T-helper 2 cell treated with Interferon-gamma antibody and Interleukin-4, amounts not matched to agents 5 μg/mL and 100 μg/mL, for 36 hours (primary cell): ENCODE measurements around the gene BRINP3.
"Not testable (repeated sequence)": the region's sequence is repeated elsewhere in the genome, so short reads cannot be mapped to it uniquely, and the experiment has no call there.

Experiments used
- DNase-seq: peaks from one replicate; pipeline ENCODE4 v3.0.0; 2021; ENCODE audit warnings: low spot score
- H3K27ac Mint-ChIP-seq: one replicate; pipeline ENCODE4 v1.8.0; 2021; ENCODE audit warnings: mild to moderate bottlenecking, mixed read lengths
- H3K27me3 Mint-ChIP-seq: one replicate; pipeline ENCODE4 v1.8.0; 2021; ENCODE audit warnings: low read depth, mixed read lengths
- H3K36me3 Mint-ChIP-seq: one replicate; pipeline ENCODE4 v1.8.0; 2021; ENCODE audit warnings: low read depth, mixed read lengths
- H3K4me1 Mint-ChIP-seq: one replicate; pipeline ENCODE4 v1.8.0; 2021; ENCODE audit warnings: low read depth, mixed read lengths
- H3K4me3 Mint-ChIP-seq: one replicate; pipeline ENCODE4 v1.8.0; 2022; ENCODE audit warnings: mild to moderate bottlenecking, moderate library complexity, mixed read lengths
- H3K9me3 Mint-ChIP-seq: one replicate; pipeline ENCODE4 v1.8.0; 2021; ENCODE audit warnings: mixed read lengths

BRINP3 gene

DNA sequence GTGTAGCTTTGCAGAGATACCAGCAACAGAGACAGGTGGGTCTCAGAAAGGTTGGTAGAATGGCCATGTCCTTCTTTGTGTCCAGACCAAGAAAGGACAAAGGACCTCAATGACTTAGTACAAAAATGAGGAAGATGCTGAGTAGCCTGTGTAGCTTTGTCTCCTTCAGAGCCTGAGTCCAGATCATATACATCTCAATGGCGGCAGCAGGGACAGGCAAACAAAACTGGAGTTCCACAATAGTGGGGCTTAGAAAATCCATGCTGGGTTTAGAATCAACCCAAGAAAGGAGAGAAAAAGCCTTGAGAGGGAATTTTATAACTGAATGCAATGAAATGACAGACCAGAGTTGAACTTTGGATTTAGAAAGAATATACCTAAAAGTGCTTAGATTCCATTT, 339.0 kb downstream of the BRINP3 start:
- H3K9me3 Mint-ChIP-seq = peaks cover 16% of the 10 kb centered on the region
- H3K4me3 Mint-ChIP-seq = no peak overlapping the region
- H3K27ac Mint-ChIP-seq = no peak overlapping the region
- no peaks in the 10 kb centered on the region for H3K27me3 Mint-ChIP-seq
- H3K36me3 Mint-ChIP-seq = no peaks in the 10 kb centered on the region
- DNase-seq = no peak
- no peaks in the 10 kb centered on the region for H3K4me1 Mint-ChIP-seq

DNA sequence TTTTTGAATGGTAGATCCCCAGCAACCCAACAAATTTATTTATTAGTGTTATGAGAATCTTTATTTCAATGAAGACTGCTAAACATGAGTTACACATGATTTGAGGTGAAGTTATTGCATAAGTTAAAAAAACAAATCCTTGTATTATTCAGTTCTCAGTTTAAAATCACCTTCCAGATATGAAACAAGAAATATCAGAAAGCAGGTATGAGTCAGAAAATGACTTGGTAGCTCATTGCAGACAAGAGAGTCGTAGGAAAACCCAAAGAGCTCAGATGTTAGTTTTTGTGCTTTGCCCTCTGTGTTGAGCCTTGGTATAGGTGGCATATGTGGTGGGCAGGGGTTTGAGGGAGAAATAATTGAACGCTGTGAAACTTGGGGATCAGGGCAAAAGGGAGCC, 339.4 kb downstream of the BRINP3 start:
- peaks cover 15% of the 10 kb centered on the region for H3K9me3 Mint-ChIP-seq
- H3K36me3 Mint-ChIP-seq = no peaks in the 10 kb centered on the region
- H3K27me3 Mint-ChIP-seq = no peaks in the 10 kb centered on the region
- H3K27ac Mint-ChIP-seq = no peak overlapping the region
- H3K4me3 Mint-ChIP-seq = no peak overlapping the region
- DNase-seq = no peak
- H3K4me1 Mint-ChIP-seq = no peaks in the 10 kb centered on the region

DNA sequence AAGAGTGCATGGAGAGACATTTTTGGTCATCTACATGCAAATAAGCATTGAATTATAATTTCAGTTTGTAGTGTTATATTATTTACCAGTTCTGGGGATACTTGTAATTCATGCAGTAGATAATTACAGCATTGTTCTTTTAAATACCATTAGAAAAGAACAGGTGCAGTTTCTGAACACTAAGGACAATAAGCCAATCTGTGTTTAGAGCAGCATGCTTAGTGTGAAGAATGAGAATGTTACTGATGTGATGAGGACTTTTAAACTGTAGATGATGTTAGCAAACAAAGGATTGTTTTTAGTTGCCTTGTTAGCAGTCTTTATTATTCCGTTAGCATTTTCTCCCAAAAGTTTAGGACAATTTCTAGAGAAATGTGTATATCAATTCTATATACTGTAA, 348.3 kb downstream of the BRINP3 start:
- Mint-ChIP-seq H3K4me3 (no peak overlapping the region), H3K4me1 (no peaks in the 10 kb centered on the region), H3K27ac (no peak overlapping the region), H3K27me3 (no peaks in the 10 kb centered on the region), H3K36me3 (no peaks in the 10 kb centered on the region), H3K9me3 (peaks cover 10% of the 10 kb centered on the region)
- no peak for DNase-seq

DNA sequence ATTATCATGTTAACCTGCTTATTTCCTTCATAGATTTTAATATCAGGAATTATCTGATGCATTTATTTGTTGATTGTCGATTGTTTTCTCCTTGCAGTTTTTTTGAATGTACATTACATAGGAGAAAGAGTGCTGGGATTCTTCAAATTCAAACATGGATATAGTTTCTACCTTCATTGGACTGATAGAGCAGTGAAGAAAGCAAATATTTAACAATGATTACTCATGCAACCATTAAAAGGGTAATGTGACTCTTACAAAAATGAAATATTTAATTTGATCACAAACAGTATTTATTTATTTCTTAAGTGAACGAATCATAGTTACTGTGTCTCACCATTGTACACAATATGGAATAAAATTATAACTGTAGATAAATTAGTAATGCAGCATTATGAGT, 350.9 kb downstream of the BRINP3 start:
- H3K27ac Mint-ChIP-seq = no peak overlapping the region
- H3K27me3 Mint-ChIP-seq = no peaks in the 10 kb centered on the region
- no peaks in the 10 kb centered on the region for H3K4me1 Mint-ChIP-seq
- no peaks in the 10 kb centered on the region for H3K36me3 Mint-ChIP-seq
- H3K9me3 Mint-ChIP-seq = peaks cover 11% of the 10 kb centered on the region
- H3K4me3 Mint-ChIP-seq = no peak overlapping the region
- DNase-seq = no peak

DNA sequence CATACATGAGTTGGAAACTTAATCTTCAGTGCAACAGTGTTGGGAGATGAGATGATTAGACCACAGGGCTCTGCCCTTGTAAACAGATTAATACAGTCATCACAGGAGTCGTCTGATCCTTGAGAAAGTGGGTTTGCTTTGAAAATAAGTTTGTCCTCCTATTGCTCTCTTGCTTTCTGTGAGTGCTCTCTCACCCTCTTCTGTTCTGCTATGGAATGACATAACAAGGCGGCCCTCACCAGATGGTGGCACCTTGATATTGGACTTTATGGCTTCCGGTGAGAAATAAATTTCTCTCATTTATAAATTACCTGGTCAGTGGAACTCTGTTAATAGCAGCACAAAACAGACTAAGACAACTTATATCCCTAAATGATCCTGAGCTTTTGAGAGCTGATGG, 353.6 kb downstream of the BRINP3 start:
- H3K9me3 Mint-ChIP-seq = peaks cover 4% of the 10 kb centered on the region
- H3K27me3 Mint-ChIP-seq = no peaks in the 10 kb centered on the region
- no peaks in the 10 kb centered on the region for H3K4me1 Mint-ChIP-seq
- H3K27ac Mint-ChIP-seq = no peak overlapping the region
- no peak for DNase-seq
- no peak overlapping the region for H3K4me3 Mint-ChIP-seq
- H3K36me3 Mint-ChIP-seq = no peaks in the 10 kb centered on the region

DNA sequence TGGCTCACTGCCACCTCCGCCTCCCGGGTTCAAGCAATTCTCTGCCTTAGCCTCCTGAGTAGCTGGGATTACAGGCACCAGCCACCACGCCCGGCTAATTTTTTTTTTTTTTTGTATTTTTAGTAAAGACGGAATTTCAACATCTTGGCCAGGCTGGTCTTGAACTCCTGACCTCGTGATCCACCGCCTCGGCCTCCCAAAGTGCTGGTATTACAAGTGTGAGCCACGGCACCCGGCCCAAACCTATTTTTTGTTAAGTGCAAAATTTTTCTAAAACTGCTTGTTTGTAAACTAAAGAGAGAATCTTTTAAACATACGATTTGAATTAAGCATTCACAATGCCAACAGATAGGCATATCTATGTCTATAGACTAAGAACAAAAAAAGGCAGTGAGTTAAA, 357.1 kb downstream of the BRINP3 start:
- not testable (repeated sequence) for DNase-seq, H3K9me3 Mint-ChIP-seq, H3K27ac Mint-ChIP-seq, H3K4me1 Mint-ChIP-seq, H3K27me3 Mint-ChIP-seq, H3K36me3 Mint-ChIP-seq, H3K4me3 Mint-ChIP-seq

DNA sequence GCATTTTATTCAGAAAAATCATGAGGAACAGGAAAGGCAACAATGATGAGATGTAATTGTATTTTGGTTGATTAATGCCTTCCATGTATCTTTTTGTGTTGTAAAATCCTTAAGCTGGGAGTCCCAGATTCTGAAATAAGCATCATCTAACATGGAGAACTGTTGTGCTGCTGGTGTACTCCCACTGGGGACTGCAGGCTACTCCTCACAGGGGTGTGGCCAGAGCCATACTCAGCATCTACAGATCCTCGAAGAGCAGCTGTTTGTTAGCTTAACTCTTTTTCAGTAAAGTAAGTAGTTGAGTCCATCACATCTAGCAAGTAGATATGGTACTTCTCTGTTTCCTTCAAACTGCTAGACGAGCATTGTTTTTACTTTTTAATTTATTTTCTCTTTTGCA, 358.0 kb downstream of the BRINP3 start:
- Mint-ChIP-seq H3K4me1 (no peaks in the 10 kb centered on the region), H3K27me3 (no peaks in the 10 kb centered on the region), H3K9me3 (peaks cover 8% of the 10 kb centered on the region)

DNA sequence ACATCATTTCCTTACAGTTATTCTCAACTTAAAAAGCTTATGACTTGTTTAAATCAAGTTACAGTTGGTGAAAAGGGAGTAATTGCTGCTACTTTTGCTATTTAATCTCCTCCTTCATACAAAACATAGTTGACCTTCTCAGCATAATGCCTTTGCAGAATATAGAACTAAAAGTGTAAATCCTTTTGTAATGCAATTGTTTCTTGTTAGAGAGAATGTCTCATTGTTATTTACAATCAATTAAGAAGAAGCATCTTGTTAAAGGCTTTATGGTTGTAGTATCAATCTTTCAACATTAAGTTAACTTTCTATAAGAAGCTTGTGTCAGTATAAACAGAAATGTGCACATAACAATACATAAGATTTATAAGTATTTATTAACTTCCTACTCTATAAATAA, 360.7 kb downstream of the BRINP3 start:
- Mint-ChIP-seq H3K27me3 (no peaks in the 10 kb centered on the region), H3K4me1 (no peaks in the 10 kb centered on the region), H3K9me3 (peaks cover 9% of the 10 kb centered on the region), H3K36me3 (no peaks in the 10 kb centered on the region), H3K27ac (no peak overlapping the region), H3K4me3 (no peak overlapping the region)
- DNase-seq = no peak

More for the DNA sequence above, 358.0 kb downstream of the BRINP3 start:
- Mint-ChIP-seq H3K4me3 (no peak overlapping the region), H3K36me3 (no peaks in the 10 kb centered on the region), H3K27ac (no peak overlapping the region)
- DNase-seq = no peak

DNA sequence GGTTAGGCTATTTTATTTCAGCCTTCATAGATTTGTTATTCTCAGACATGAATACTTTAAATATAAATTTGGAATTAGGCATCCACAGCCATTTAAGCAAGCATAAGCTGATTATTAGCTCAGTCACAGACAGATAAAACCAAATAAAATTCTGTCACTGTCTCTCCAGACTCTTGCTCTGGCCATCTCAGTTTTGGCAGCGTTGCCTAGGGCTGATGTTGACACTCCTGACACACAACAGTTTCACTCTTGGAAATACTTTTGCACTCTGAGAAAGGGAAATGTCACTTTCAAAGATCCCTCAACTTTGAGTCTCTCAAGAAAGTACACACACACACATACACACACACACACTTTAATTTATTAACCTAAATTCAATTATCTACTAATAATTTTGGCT, 372.7 kb downstream of the BRINP3 start:
- no peak overlapping the region for H3K27ac Mint-ChIP-seq
- no peaks in the 10 kb centered on the region for H3K4me1 Mint-ChIP-seq
- H3K4me3 Mint-ChIP-seq = no peak overlapping the region
- no peak for DNase-seq
- H3K27me3 Mint-ChIP-seq = no peaks in the 10 kb centered on the region
- H3K9me3 Mint-ChIP-seq = peaks cover 16% of the 10 kb centered on the region
- no peaks in the 10 kb centered on the region for H3K36me3 Mint-ChIP-seq

DNA sequence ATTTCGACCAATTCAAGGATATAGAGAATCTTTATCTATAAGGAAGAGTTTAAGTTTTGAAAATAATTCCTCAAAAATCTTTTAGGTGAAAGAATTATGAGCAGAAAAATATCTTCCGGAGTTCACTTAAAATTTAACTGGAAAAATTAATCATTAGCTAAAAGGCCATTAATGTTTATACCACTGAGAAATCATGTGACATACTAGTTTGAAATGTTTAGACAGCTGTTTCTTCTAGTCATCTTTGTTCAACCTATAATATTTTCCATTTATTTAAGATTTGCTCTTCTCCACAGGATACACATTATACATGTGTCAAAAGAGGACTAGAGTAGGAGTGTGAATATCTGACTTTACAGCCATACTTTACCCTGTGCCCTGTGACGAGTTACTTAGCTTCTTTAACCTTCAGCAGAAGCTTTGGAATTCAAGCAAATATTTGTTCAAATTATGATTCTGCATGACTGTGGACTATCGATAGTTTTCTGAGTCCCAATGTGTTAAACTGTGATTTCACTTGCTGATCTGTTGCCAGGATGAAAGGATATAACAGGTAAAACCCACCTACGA, 374.8 kb downstream of the BRINP3 start:
- H3K4me3 Mint-ChIP-seq = no peak overlapping the region
- DNase-seq = no peak
- H3K27me3 Mint-ChIP-seq = no peaks in the 10 kb centered on the region
- H3K27ac Mint-ChIP-seq = no peak overlapping the region
- H3K4me1 Mint-ChIP-seq = no peaks in the 10 kb centered on the region
- H3K9me3 Mint-ChIP-seq = peaks cover 21% of the 10 kb centered on the region
- H3K36me3 Mint-ChIP-seq = no peaks in the 10 kb centered on the region

DNA sequence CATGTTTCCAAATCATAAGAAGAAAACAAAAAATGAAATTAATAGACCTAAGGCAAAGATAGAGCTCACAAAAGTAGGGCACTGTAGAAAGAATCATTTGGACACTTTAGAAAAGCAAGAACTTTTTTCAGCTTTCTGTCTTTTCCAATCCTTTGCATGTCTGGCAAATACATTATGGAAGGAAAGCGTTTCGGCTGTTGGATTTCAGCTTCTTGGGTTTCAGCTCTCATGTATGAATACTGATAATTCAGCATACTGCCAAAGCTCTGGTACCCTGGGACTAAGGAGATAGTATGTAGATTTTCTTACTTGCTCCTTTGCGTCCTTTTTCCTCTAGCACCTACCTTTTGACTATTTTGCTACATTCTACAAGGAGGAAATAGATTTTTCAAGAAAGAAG, 375.9 kb downstream of the BRINP3 start:
- H3K27ac Mint-ChIP-seq = no peak overlapping the region

DNA sequence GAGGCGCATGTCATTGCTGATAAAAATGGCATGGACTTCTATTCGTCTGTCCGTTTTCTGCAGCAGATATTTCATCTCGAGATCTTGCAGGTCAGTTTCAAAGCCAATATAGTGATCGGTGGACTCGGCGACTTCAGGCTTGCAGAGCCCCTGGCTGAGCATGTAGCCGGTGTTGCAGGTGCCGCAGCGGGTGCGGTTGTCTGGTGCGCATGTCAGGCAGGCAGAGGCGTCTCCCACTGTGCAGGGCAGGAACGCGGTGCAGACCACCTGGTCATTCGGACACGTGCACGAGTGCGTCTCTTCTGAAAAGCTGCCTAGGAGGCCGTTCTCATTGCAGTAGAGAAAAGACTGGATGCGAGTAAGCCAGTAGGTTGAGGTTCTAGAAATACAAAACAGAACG, 378.9 kb downstream of the BRINP3 start:
- Mint-ChIP-seq H3K36me3 (no peaks in the 10 kb centered on the region), H3K27ac (no peak overlapping the region), H3K27me3 (no peaks in the 10 kb centered on the region), H3K9me3 (peaks cover 16% of the 10 kb centered on the region), H3K4me3 (no peak overlapping the region), H3K4me1 (no peaks in the 10 kb centered on the region)
- no peak for DNase-seq

More for the DNA sequence above, 375.9 kb downstream of the BRINP3 start:
- Mint-ChIP-seq H3K9me3 (peaks cover 16% of the 10 kb centered on the region), H3K4me1 (no peaks in the 10 kb centered on the region), H3K27me3 (no peaks in the 10 kb centered on the region), H3K4me3 (no peak overlapping the region), H3K36me3 (no peaks in the 10 kb centered on the region)
- no peak for DNase-seq

DNA sequence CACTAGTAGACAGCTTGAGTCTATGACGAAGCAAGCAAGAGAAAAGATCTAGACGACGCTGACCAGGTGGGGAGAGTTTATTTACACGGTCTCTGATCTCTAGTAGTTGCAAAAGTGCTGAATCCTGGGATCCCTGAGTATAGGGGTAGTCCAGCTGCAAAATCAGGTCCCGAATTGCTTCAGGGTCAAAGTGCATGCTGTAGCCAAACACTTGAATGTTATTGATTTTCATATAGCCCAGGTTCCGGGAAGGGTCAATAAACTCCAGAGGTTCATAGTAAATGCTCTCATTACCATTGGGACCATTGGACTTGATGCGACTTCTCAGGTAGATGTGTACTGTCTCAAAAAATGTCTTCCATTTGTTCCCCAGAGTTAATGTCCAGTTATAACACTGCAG, 379.6 kb downstream of the BRINP3 start:
- Mint-ChIP-seq H3K36me3 (no peaks in the 10 kb centered on the region), H3K27me3 (no peaks in the 10 kb centered on the region), H3K9me3 (peaks cover 16% of the 10 kb centered on the region), H3K4me3 (no peak overlapping the region), H3K27ac (no peak overlapping the region), H3K4me1 (no peaks in the 10 kb centered on the region)
- DNase-seq = no peak

DNA sequence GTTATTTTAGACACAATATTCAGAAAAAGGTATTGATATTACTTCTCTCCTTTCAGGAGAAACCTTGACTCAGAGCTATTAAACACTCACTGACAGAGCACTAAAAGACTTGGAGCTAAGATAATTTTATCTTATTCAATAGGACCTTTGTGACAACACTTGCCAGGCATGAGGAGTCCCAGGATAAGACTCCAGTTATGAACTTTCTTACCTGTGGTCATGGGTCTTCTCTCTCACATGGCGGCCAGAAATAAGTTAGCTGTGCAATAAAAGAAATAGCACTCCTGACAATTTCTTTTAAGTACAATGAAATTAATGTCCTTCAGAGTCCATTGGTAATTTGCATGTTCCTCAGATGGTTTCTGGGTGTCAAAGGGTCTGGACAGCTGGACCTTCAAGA, 382.1 kb downstream of the BRINP3 start:
- no peak overlapping the region for H3K4me3 Mint-ChIP-seq
- H3K27ac Mint-ChIP-seq = no peak overlapping the region
- no peaks in the 10 kb centered on the region for H3K27me3 Mint-ChIP-seq
- no peaks in the 10 kb centered on the region for H3K4me1 Mint-ChIP-seq
- no peak for DNase-seq
- H3K36me3 Mint-ChIP-seq = no peaks in the 10 kb centered on the region
- peaks cover 12% of the 10 kb centered on the region for H3K9me3 Mint-ChIP-seq

DNA sequence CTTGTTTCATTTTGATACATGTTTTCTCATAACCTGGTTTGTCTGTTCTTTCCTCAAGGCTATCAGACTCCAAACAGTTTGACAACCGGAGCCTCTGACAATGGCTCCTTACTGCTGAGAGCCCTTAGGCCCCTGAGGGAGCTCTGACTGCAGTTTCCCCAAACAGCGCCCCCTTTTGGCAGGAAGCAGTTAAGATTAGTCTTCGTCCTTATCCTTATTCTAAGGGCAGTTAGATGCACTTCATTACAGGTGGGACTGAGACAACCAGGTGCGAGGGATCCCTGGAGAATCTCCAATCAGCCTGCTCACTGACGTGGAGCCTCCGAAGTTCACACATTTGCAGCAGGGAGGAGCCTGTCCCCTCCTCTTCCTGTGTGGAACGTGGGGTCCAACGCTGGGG, 393.1 kb downstream of the BRINP3 start:
- Mint-ChIP-seq H3K27ac (no peak overlapping the region), H3K4me3 (no peak overlapping the region), H3K4me1 (no peaks in the 10 kb centered on the region), H3K9me3 (no peaks in the 10 kb centered on the region), H3K27me3 (no peaks in the 10 kb centered on the region), H3K36me3 (no peaks in the 10 kb centered on the region)
- DNase-seq = no peak
